Hepatocyte (in vitro differentiated cells): Measurements from ENCODE around the gene SVOP. TPM values are rescaled to one million over a fixed set of nuclear protein-coding genes. Genes with fewer than 3 reads are reported as not detected.

Source experiments
- DNase-seq: peaks from one replicate; pipeline ENCODE4 v3.0.0-alpha.2; 2016; ENCODE audit warnings: low spot score
- H2AFZ ChIP-seq: fragments of 200-600 bp; sonication (generic); 2 replicates; pipeline ENCODE4 v1.6.0; 2016; ENCODE audit warnings: antibody characterized with exemption, mild to moderate bottlenecking
- H3K27ac ChIP-seq: fragments of 200-600 bp; sonication (generic); 2 replicates; pipeline ENCODE4 v1.5.1; 2016; ENCODE audit warnings: mild to moderate bottlenecking
- H3K27me3 ChIP-seq: fragments of 200-600 bp; sonication (generic); 2 replicates; pipeline ENCODE4 v1.6.1; 2016
- H3K36me3 ChIP-seq: fragments of 200-600 bp; sonication (generic); replicated peaks from 2 replicates; pipeline ENCODE4 v1.5.1; 2016; ENCODE audit warnings: low read depth; ENCODE audit not compliant: insufficient read depth
- H3K4me1 ChIP-seq: fragments of 200-600 bp; sonication (generic); 2 replicates; pipeline ENCODE4 v1.5.1; 2016; ENCODE audit warnings: mild to moderate bottlenecking, moderate library complexity; ENCODE audit not compliant: insufficient read depth
- H3K4me2 ChIP-seq: fragments of 200-600 bp; sonication (generic); 2 replicates; pipeline ENCODE4 v1.6.0; 2016
- H3K4me3 ChIP-seq: fragments of 200-600 bp; sonication (generic); 2 replicates; pipeline ENCODE4 v1.5.1; 2016; ENCODE audit warnings: mild to moderate bottlenecking
- H3K79me2 ChIP-seq: fragments of 200-600 bp; sonication (generic); 2 replicates; pipeline ENCODE4 v1.6.0; 2017; ENCODE audit warnings: mild to moderate bottlenecking
- H3K9me2 ChIP-seq: fragments of 200-600 bp; sonication (generic); replicated peaks from 2 replicates; pipeline ENCODE4 v1.6.0; 2017; ENCODE audit warnings: mild to moderate bottlenecking; ENCODE audit not compliant: insufficient read depth
- H3K9me3 ChIP-seq: fragments of 200-600 bp; sonication (generic); 2 replicates; pipeline ENCODE4 v1.5.1; 2016; ENCODE audit warnings: low read depth, mild to moderate bottlenecking
- H4K20me1 ChIP-seq: fragments of 200-600 bp; sonication (generic); 2 replicates; pipeline ENCODE4 v1.6.0; 2016; ENCODE audit warnings: mild to moderate bottlenecking; ENCODE audit not compliant: insufficient read depth, poor library complexity, severe bottlenecking
- EZH2 ChIP-seq: fragments of 200-600 bp; sonication (generic); IDR thresholded peaks from 2 replicates; pipeline ENCODE4 v1.6.1; 2016; ENCODE audit warnings: antibody characterized with exemption, mild to moderate bottlenecking, borderline replicate concordance
- EZH2phosphoT487 ChIP-seq: fragments of 200-600 bp; sonication (generic); IDR thresholded peaks from one replicate; pipeline ENCODE4 v1.6.1; 2018; ENCODE audit warnings: antibody characterized with exemption, mild to moderate bottlenecking, low read depth, moderate library complexity; ENCODE audit not compliant: unreplicated experiment, severe bottlenecking
- WGBS: methylation state at CpG from one replicate; pipeline ENCODE4 v1.1.6; 2016; ENCODE audit warnings: low lambda C conversion rate; ENCODE audit errors: missing lambda C conversion rate; 5-methylcytosine and 5-hydroxymethylcytosine counted together
- polyA plus RNA-seq: library from polyadenylated mRNA; unstranded; fragments of >200 nt; fragmentation: Nextera tagmentation; extraction: Ambion mirVana; gene quantifications from 2 replicates; pipeline ENCODE4 v1.2.1, GENCODE V29; 2016
- total RNA-seq: library from RNA; depleted of rRNA; stranded (reverse); fragments of >200 nt; gene quantifications from 2 replicates; pipeline ENCODE4 v1.2.3, GENCODE V29; 2014
- TF ChIP-seq, protein P1 (sequence below): fragments of 200-600 bp; sonication (generic); IDR thresholded peaks from 2 replicates; pipeline ENCODE4 v1.5.1; 2016; ENCODE audit warnings: antibody characterized with exemption, mild to moderate bottlenecking; ENCODE audit not compliant: poor library complexity

Gene SVOP
- total and polyA plus RNA-seq, 2 experiments from 2014 or later: 0.27 to 0.45 TPM

- Histone ChIP-seq H3K4me3 (no peak overlapping the region), H3K27me3 (no peaks in the 10 kb centered on the region), H3K4me1 (no peaks in the 10 kb centered on the region), H3K79me2 (no peaks in the 10 kb centered on the region), H2AFZ (no peak overlapping the region), H3K4me2 (no peak overlapping the region), H4K20me1 (no peaks in the 10 kb centered on the region), H3K9me3 (no peaks in the 10 kb centered on the region), H3K9me2 (no peaks in the 10 kb centered on the region), H3K27ac (no peak overlapping the region), H3K36me3 (no peaks in the 10 kb centered on the region)
- 82% methylated on average over 2 of the region's 2 CpGs for WGBS
- TF ChIP-seq EZH2phosphoT487 (no peak), EZH2 (no peak)
- TF ChIP-seq, protein P1, sequence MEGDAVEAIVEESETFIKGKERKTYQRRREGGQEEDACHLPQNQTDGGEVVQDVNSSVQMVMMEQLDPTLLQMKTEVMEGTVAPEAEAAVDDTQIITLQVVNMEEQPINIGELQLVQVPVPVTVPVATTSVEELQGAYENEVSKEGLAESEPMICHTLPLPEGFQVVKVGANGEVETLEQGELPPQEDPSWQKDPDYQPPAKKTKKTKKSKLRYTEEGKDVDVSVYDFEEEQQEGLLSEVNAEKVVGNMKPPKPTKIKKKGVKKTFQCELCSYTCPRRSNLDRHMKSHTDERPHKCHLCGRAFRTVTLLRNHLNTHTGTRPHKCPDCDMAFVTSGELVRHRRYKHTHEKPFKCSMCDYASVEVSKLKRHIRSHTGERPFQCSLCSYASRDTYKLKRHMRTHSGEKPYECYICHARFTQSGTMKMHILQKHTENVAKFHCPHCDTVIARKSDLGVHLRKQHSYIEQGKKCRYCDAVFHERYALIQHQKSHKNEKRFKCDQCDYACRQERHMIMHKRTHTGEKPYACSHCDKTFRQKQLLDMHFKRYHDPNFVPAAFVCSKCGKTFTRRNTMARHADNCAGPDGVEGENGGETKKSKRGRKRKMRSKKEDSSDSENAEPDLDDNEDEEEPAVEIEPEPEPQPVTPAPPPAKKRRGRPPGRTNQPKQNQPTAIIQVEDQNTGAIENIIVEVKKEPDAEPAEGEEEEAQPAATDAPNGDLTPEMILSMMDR: no peak
- no peak for DNase-seq
These were observed 113.9 kb downstream of the SVOP start for GRCh38 chr12:108906971-108907370.

DNA sequence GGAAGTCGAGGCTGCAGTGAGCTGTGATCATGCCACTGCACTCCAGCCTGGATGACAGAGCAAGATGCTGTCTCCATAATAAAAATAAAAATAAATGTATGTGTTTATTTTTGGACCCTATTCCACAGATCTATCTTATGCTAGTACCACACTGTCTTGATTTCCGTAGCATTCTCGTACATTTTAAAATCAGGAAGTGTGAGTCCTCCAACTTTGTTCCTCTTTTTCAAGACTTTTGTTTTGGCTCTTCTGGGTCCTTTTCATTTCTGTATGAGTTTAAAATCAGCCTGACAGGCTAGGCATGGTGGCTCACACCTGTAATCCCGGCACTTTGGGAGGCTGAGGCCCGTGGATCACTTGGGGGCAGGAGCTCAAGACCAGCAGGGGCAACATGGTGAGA, 115.1 kb downstream of the SVOP start:
- H3K4me1 ChIP-seq: no peaks in the 10 kb centered on the region
- no peak overlapping the region for H3K4me3 ChIP-seq
- no peak overlapping the region for H3K4me2 ChIP-seq
- no peak for DNase-seq
- no peaks in the 10 kb centered on the region for H3K79me2 ChIP-seq
- no peaks in the 10 kb centered on the region for H4K20me1 ChIP-seq
- H3K9me3 ChIP-seq: no peaks in the 10 kb centered on the region
- no peaks in the 10 kb centered on the region for H3K36me3 ChIP-seq
- WGBS: 95% methylated on average over 5 of the region's 5 CpGs
- H3K27me3 ChIP-seq: no peaks in the 10 kb centered on the region
- TF ChIP-seq, protein P1: no peak
- no peak for TF ChIP-seq EZH2phosphoT487
- no peak for TF ChIP-seq EZH2
- no peaks in the 10 kb centered on the region for H3K9me2 ChIP-seq
- H2AFZ ChIP-seq: no peak overlapping the region
- H3K27ac ChIP-seq: no peak overlapping the region

DNA sequence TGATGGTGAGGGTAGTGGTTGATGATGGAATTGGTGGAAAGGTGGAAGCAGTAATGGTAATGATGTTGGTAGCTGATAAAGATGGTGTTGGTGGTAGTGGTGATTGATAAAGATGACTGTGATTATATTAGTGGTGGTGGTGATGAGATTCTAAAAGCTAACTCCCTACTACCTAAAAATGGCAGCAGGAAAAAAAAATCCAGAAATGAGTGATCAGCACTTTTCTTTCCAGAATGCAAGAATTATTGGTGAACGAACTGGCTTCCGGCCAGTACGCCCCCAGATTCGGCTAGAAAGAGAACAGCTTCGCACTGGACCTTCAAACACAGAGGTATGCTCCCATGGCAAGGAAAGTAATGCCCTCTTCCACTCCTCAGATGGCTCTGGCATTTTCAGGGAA, 121.7 kb downstream of the SVOP start:
- H3K36me3 ChIP-seq: no peaks in the 10 kb centered on the region
- TF ChIP-seq, protein P1: no peak
- TF ChIP-seq EZH2 (no peak), EZH2phosphoT487 (no peak)
- H2AFZ ChIP-seq: no peak overlapping the region
- no peaks in the 10 kb centered on the region for H3K9me2 ChIP-seq
- H3K79me2 ChIP-seq: no peaks in the 10 kb centered on the region
- H3K4me1 ChIP-seq: no peaks in the 10 kb centered on the region
- H3K27ac ChIP-seq: no peak overlapping the region
- no peaks in the 10 kb centered on the region for H4K20me1 ChIP-seq
- no peak overlapping the region for H3K4me2 ChIP-seq
- no peak overlapping the region for H3K4me3 ChIP-seq
- no peaks in the 10 kb centered on the region for H3K27me3 ChIP-seq
- 92% methylated on average over 5 of the region's 5 CpGs for WGBS
- no peaks in the 10 kb centered on the region for H3K9me3 ChIP-seq
- DNase-seq: no peak

DNA sequence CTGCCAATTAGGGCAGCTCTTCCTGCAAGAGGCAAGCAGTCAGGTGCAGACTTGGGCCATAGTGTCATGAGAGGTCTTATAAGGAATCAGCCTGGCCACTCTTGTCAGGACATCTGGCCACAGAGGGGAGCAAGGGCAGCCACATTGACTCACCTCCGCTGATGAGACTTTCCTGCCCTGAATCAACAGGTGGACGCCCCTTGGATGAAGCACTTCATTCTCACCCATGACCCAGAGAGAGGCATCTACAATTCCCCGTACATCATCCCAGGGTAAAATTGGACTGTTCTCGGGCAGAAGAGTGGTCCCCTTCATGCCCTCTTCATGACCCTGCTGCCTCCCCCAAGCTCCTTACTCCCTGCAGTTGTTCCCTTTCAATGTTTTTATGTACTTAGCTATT, 124.1 kb downstream of the SVOP start:
- H3K36me3 ChIP-seq: no peaks in the 10 kb centered on the region
- WGBS: 80% methylated on average over 4 of the region's 4 CpGs
- TF ChIP-seq EZH2phosphoT487 (no peak), EZH2 (no peak)
- TF ChIP-seq, protein P1: no peak

More for the DNA sequence above, 124.1 kb downstream of the SVOP start:
- H3K4me2 ChIP-seq: no peak overlapping the region
- H3K4me3 ChIP-seq: no peak overlapping the region
- no peaks in the 10 kb centered on the region for H3K4me1 ChIP-seq
- H3K27me3 ChIP-seq: no peaks in the 10 kb centered on the region
- no peaks in the 10 kb centered on the region for H4K20me1 ChIP-seq
- no peaks in the 10 kb centered on the region for H3K9me3 ChIP-seq
- H3K79me2 ChIP-seq: no peaks in the 10 kb centered on the region
- DNase-seq: no peak
- no peaks in the 10 kb centered on the region for H3K9me2 ChIP-seq
- no peak overlapping the region for H2AFZ ChIP-seq
- H3K27ac ChIP-seq: no peak overlapping the region
